ENCODE data around the gene ANP32A.

The ANP32A gene

GRCh38 chr15:68852461-68852860, 31.8 kb upstream of the ANP32A start:
- ATAC-seq (ENCODE audit: low read depth) = no peak
- no peak for TF ChIP-seq CTCF (IDR thresholded peaks at IDR 0.05; ENCODE audit: poor library complexity, severe bottlenecking)
- peaks cover 2% of the 10 kb centered on the region for H3K4me1 ChIP-seq (ENCODE audit: insufficient read depth, poor library complexity, severe bottlenecking)
- H3K27ac ChIP-seq (ENCODE audit: poor library complexity, severe bottlenecking) = no peak overlapping the region
- peaks cover 5% of the 10 kb centered on the region for H3K9me3 ChIP-seq (ENCODE audit: severe bottlenecking)
- no peaks in the 10 kb centered on the region for H3K36me3 ChIP-seq (ENCODE audit: low read depth)
- no peak overlapping the region for H3K4me3 ChIP-seq (ENCODE audit: severe bottlenecking)
- no peak for DNase-seq (ENCODE audit: low spot score)
- H3K27me3 ChIP-seq (ENCODE audit: insufficient read depth, poor library complexity, severe bottlenecking) = peaks cover 17% of the 10 kb centered on the region

GRCh38 chr15:68851971-68852370, 31.3 kb upstream of the ANP32A start:
- no peak overlapping the region for H3K27ac ChIP-seq (ENCODE audit: poor library complexity, severe bottlenecking)
- no peaks in the 10 kb centered on the region for H3K36me3 ChIP-seq (ENCODE audit: low read depth)
- no peak for DNase-seq (ENCODE audit: low spot score)
- no peak for TF ChIP-seq CTCF (IDR thresholded peaks at IDR 0.05; ENCODE audit: poor library complexity, severe bottlenecking)
- ATAC-seq (ENCODE audit: low read depth) = no peak
- peaks cover 17% of the 10 kb centered on the region for H3K27me3 ChIP-seq (ENCODE audit: insufficient read depth, poor library complexity, severe bottlenecking)
- H3K4me3 ChIP-seq (ENCODE audit: severe bottlenecking) = no peak overlapping the region
- peaks cover 2% of the 10 kb centered on the region for H3K4me1 ChIP-seq (ENCODE audit: insufficient read depth, poor library complexity, severe bottlenecking)
- peaks cover 2% of the 10 kb centered on the region for H3K9me3 ChIP-seq (ENCODE audit: severe bottlenecking)

GRCh38 chr15:68849497-68849896, 28.8 kb upstream of the ANP32A start:
- TF ChIP-seq CTCF (IDR thresholded peaks at IDR 0.05; ENCODE audit: poor library complexity, severe bottlenecking) = no peak
- H3K4me1 ChIP-seq (ENCODE audit: insufficient read depth, poor library complexity, severe bottlenecking) = no peaks in the 10 kb centered on the region
- DNase-seq (ENCODE audit: low spot score) = no peak

GRCh38 chr15:68846851-68847439, 26.2 kb upstream of the ANP32A start:
- no peak for TF ChIP-seq CTCF (IDR thresholded peaks at IDR 0.05; ENCODE audit: poor library complexity, severe bottlenecking)
- H3K4me1 ChIP-seq (ENCODE audit: insufficient read depth, poor library complexity, severe bottlenecking) = no peaks in the 10 kb centered on the region
- H3K9me3 ChIP-seq (ENCODE audit: severe bottlenecking) = no peaks in the 10 kb centered on the region
- H3K27me3 ChIP-seq (ENCODE audit: insufficient read depth, poor library complexity, severe bottlenecking) = peaks cover 50% of the 10 kb centered on the region
- H3K4me3 ChIP-seq (ENCODE audit: severe bottlenecking) = no peak overlapping the region
- no peaks in the 10 kb centered on the region for H3K36me3 ChIP-seq (ENCODE audit: low read depth)
- no peak overlapping the region for H3K27ac ChIP-seq (ENCODE audit: poor library complexity, severe bottlenecking)
- no peak for ATAC-seq (ENCODE audit: low read depth)
- DNase-seq (ENCODE audit: low spot score) = no peak

More at GRCh38 chr15:68849497-68849896, 28.8 kb upstream of the ANP32A start:
- no peaks in the 10 kb centered on the region for H3K9me3 ChIP-seq (ENCODE audit: severe bottlenecking)
- H3K4me3 ChIP-seq (ENCODE audit: severe bottlenecking) = no peak overlapping the region
- H3K36me3 ChIP-seq (ENCODE audit: low read depth) = no peaks in the 10 kb centered on the region
- ATAC-seq (ENCODE audit: low read depth) = no peak
- peaks cover 29% of the 10 kb centered on the region for H3K27me3 ChIP-seq (ENCODE audit: insufficient read depth, poor library complexity, severe bottlenecking)
- H3K27ac ChIP-seq (ENCODE audit: poor library complexity, severe bottlenecking) = no peak overlapping the region

- Histone ChIP-seq H3K36me3 (ENCODE audit: low read depth) (no peaks in the 10 kb centered on the region), H3K4me1 (ENCODE audit: insufficient read depth, poor library complexity, severe bottlenecking) (no peaks in the 10 kb centered on the region), H3K27ac (ENCODE audit: poor library complexity, severe bottlenecking) (no peak overlapping the region), H3K27me3 (ENCODE audit: insufficient read depth, poor library complexity, severe bottlenecking) (peaks cover 63% of the 10 kb centered on the region), H3K9me3 (ENCODE audit: severe bottlenecking) (no peaks in the 10 kb centered on the region), H3K4me3 (ENCODE audit: severe bottlenecking) (no peak overlapping the region)
- ATAC-seq (ENCODE audit: low read depth) (no peak), DNase-seq (ENCODE audit: low spot score) (no peak)
- TF ChIP-seq CTCF (IDR thresholded peaks at IDR 0.05; ENCODE audit: poor library complexity, severe bottlenecking) = no peak
Observed at GRCh38 chr15:68844856-68845550, 24.3 kb upstream of the ANP32A start.

All from RWPE2 (cell line).